Stimulated activated CD4-positive, alpha-beta T cell treated with anti-CD3 and anti-CD28 coated beads, Interleukin-2, amount 100 ng/mL, for 24 hours (primary cell): ENCODE results near the gene TCHH.
"Not testable (repeated sequence)": the region's sequence is repeated elsewhere in the genome, so short reads cannot be mapped to it uniquely, and the experiment has no call there.

Experiments
- DNase-seq, 2 donors: peaks; one replicate each; pipeline ENCODE4 v3.0.0-alpha.2; 2020

The TCHH gene

GRCh38 chr1:152115344-152115743 lies at the start of gene TCHH:
TSS of gene TCHH (minus strand) at chr1:152115444. CDS start at chr1:152114080, 1,364 bp downstream.
- no peak for DNase-seq

- no peak for DNase-seq
These were observed 49.4 kb upstream of the TCHH start for GRCh38 chr1:152164517-152165136.

GRCh38 chr1:152162792-152163463 lies 47.7 kb upstream of the TCHH start:
- no peak for DNase-seq

- DNase-seq: no peak
These were observed 45.3 kb upstream of the TCHH start for GRCh38 chr1:152160576-152160975.

- no peak for DNase-seq
These were observed 43.9 kb upstream of the TCHH start, which contains the start of gene RPTN for GRCh38 chr1:152159144-152159543. TSS of gene RPTN (minus strand) at chr1:152159228. CDS start at chr1:152157889, 1,339 bp downstream.

- no peak for DNase-seq
These were observed 38.8 kb upstream of the TCHH start for GRCh38 chr1:152153996-152154395.

- no peak for DNase-seq
These were observed 36.4 kb upstream of the TCHH start for GRCh38 chr1:152151646-152152045.

- DNase-seq: no peak
These were observed 33.7 kb upstream of the TCHH start for GRCh38 chr1:152148981-152149380.

GRCh38 chr1:152148051-152148450 lies 32.8 kb upstream of the TCHH start:
- DNase-seq: no peak

GRCh38 chr1:152145769-152146168 lies 30.5 kb upstream of the TCHH start:
- DNase-seq: no peak

- DNase-seq: not testable (repeated sequence)
These were observed 29.5 kb upstream of the TCHH start for GRCh38 chr1:152144674-152145183.

- peak; percentile 35 to 41 for DNase-seq
These were observed 28.1 kb upstream of the TCHH start for GRCh38 chr1:152143150-152143887.

- DNase-seq: peak in 1 of 2 donors; percentile 26
These were observed 26.8 kb upstream of the TCHH start for GRCh38 chr1:152141971-152142584.

- no peak for DNase-seq
These were observed 22.0 kb upstream of the TCHH start for GRCh38 chr1:152137215-152137614.

GRCh38 chr1:152130186-152130585 lies 14.9 kb upstream of the TCHH start:
- DNase-seq: no peak

GRCh38 chr1:152127673-152128072 lies 12.4 kb upstream of the TCHH start:
- no peak for DNase-seq

GRCh38 chr1:152125834-152126443 lies 10.7 kb upstream of the TCHH start:
- no peak for DNase-seq

- DNase-seq: no peak
These were observed 3.7 kb upstream of the TCHH start for GRCh38 chr1:152118915-152119314.

- DNase-seq: no peak
These were observed 2.3 kb downstream of the TCHH start for GRCh38 chr1:152112885-152113432.

- peak in 1 of 2 donors; percentile 21 for DNase-seq
These were observed 3.0 kb downstream of the TCHH start for GRCh38 chr1:152112101-152112884.

GRCh38 chr1:152111515-152111968 lies 3.7 kb downstream of the TCHH start:
- peak; percentile 29 to 50 for DNase-seq
